NCI-H748 (cell line): ENCODE results near the gene VTI1A.
"Not testable (repeated sequence)": the region's sequence is repeated elsewhere in the genome, so short reads cannot be mapped to it uniquely, and the experiment has no call there.

Experiments used
- DNase-seq: peaks from one replicate; lab custom pipeline; 2025; ENCODE audit not compliant: unreplicated experiment; lab: John Stamatoyannopoulos, UW

The VTI1A gene

GRCh38 chr10:112585960-112586359 is 138.9 kb downstream of the VTI1A start:
- DNase-seq = no peak

DNA sequence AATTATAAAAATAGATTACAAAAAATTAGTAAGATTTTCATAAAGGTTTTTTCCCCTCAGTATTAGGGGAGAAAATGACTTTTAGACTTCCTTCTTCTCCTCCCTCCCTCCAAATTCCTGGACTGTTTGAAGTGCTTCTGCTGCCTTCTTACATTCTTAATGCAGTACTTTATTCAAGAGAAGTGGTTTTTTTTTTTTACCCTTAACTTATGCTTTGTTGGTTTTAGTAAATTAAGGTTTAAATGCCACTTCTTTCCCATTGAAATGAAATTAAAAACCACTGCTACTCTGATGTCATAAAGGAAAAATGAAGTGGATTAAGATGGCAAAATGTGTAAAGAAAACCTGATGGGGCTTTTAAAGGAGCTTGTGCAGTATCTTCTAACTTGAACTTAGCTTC is 140.7 kb downstream of the VTI1A start:
- no peak for DNase-seq

- no peak for DNase-seq
Measured at GRCh38 chr10:112588225-112588990, 141.4 kb downstream of the VTI1A start.

GRCh38 chr10:112589081-112589480 is 142.1 kb downstream of the VTI1A start:
- DNase-seq = no peak

DNA sequence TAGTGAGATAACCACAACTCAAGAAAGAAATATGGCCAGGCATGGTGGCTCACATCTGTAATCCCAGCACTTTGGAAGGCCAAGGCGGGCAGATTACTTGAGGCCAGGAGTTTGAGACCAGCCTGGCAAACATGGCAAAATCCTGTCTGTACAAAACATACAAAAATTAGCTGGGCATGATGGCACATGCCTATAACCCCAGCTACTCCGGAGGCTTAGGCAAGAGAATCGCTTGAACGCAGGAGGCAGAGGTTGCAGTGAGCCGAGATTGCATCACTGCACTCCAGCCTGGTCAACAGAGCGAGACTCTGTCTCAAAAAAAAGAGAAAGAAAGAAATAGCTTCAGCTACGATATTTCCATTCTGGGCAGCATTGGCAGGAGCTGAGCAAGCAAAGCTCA is 143.8 kb downstream of the VTI1A start:
- not testable (repeated sequence) for DNase-seq

DNA sequence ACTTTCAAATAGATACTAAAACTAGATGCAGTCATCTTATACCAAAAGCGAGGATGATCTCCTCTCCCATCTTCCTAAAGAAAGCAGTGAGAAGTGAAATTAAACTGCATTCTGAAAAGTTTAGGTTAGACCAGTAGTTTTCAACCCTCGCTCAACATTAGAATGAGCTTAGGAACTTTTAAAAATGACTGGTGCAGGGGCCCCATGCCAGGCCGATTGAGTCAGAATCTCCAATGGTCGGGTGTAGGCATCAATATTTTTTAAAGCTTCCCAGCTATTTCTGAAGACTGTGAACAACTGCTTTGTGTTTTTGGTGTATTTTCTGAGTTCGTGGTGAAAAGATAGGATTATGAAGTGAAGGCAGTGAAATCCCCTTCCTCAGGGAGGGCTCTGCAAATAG is 146.0 kb downstream of the VTI1A start:
- no peak for DNase-seq

DNA sequence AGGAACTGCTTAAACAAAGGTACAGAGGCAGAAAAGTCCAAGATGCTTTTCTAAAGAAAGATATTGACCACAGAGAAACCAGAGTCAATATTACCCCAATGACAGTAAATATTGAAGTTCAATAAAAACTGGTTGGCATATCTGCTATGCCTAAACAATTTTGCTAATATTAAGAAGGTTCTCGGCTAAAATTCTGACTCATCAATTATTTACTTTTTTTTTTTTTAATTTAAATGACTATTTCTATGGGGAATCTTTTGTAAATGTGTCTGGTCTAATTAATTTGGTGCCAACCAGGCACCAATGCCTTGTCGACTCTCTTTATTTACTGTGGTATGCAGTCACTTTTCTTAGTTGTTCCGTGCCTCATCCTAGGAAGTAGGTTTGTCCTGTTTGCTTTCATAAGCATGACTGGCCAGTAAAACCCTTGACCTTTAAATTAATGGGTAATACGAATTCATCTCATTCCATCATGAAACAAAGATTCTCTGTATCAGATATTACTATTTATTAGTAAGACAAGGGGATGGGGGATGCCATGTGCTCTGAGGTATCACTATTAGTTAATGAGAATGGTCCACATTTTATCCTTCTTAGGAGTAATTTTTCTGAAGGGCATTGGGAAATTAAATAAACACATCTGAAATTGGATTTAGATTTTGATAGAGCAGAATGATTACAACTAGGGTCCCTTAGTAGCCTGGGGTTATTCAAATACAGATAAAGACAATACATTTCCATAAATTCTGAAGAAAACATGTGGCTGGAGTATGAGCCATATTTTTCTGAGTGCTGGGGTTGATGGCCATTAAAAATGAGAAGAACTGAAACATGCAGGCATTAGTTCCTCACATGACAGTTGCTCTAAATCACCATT is 154.4 kb downstream of the VTI1A start:
- no peak for DNase-seq

DNA sequence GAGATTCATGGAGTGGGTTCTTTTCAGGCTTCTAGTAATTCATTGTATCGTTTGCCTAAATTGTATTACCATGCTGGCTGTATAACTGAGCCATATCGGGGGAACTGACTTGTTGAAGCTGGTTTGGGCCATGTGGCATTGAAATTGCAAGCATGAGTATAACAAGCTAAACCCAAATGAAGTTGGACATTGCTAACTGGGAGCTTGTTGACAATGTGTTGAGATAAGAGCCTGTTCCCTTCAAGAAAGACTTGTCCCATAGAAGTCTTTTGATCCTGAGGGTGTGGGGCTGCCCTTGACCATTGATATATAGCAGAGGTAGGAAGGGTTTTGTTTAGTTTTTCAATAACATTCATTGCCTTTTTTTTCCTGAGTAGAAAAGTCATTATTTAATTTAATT is 156.0 kb downstream of the VTI1A start:
- DNase-seq = no peak

DNA sequence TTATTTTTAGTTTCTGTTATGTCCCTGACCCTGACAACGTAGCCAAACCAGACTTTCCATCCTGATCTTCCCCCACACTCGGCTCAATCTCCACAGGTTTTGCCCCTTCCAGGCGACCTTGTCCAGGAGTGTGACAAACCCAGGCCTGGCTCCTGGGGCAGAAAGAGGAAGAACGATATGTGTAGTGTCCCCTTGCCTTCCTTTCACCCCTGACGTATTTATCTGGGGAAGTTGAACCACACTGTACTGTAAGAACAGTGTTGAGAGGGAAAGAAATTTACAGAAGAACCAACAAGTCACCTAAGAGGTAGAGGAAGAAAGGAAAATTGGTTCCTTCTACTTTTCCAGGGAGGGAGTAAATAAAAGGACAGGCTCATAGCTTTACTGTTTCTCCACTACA is 158.0 kb downstream of the VTI1A start:
- DNase-seq = no peak

DNA sequence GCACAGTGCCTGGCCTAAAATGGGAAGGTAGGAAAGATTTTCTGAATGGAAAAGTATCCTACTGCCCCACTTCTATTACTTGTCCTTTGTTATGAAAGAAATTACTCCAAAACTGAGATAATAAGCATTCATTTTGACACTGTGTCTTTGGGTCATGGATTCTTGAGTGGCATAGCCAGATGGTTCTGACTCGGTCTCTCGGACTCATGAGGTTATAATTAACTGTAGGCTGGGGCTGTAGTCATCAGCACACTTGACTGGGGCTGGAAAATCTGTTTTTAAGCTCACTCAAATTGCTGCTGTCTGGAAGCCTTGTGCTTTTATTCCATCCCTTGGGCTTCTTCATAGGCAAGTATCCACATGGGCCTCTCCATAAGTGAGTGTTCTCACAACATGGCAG is 160.5 kb downstream of the VTI1A start:
- DNase-seq = no peak

GRCh38 chr10:112613620-112614019 is 166.6 kb downstream of the VTI1A start:
- DNase-seq = no peak

- no peak for DNase-seq
Measured at GRCh38 chr10:112614072-112614471, 167.1 kb downstream of the VTI1A start.

- DNase-seq = no peak
Measured at GRCh38 chr10:112614586-112614985, 167.6 kb downstream of the VTI1A start.

DNA sequence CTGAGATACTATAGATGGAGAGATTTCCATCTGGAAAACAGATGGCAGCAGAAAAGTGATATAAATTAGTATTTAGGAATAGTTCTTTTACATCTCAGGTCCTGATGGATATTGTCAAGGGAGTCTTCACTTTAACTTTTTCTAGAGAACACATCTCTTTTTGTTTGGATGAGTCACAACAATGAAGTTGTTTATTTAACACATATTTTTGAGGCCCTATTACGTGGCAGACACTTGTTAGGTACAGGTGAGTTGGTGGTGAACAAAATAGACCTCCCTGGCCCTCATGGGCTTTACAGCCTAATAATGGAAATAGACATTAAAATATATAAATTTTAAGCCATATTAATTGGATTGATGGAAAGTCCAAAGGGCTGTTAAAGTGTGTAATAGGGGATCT is 168.3 kb downstream of the VTI1A start:
- DNase-seq = no peak

- DNase-seq = no peak
Measured at GRCh38 chr10:112616647-112617046, 169.6 kb downstream of the VTI1A start.

- no peak for DNase-seq
Measured at GRCh38 chr10:112618814-112619213, 171.8 kb downstream of the VTI1A start.

DNA sequence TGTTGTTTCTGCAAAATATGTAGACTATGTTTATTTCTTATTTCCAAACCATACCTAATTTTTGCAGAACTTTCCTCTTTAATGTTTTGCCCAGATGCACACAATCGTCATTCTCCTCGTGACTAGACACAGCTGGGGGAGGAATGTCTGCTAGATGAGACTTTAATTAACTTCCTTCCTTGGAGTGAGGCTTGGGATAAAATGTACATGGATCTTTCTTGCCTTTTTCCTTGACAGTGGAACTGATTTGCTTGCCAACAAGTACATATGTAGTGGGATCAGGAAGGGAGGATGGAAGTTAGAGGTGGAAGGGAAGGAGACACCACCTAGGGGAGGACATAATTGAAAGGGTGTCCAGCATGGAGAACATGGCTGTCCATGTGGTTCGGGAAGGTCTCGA is 172.5 kb downstream of the VTI1A start:
- no peak for DNase-seq

DNA sequence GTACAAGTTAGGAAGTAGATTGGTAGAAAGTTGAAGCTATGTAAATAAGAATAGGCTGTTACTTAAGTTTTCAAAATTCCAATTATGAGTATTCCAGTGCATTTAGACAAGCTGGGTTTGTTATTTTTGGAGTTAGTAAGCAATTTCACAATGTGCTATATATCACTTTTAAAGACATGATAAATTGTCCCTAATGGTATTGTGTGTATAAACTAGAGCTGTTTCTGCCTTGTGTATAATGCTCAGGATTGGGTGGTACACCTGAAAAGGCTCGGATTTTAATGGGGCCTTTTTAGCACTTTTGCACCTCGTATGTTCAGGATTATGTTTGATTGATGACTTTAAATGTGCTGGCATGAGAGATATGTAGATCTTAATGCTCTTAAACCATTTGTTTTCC is 175.8 kb downstream of the VTI1A start:
- DNase-seq = no peak

DNA sequence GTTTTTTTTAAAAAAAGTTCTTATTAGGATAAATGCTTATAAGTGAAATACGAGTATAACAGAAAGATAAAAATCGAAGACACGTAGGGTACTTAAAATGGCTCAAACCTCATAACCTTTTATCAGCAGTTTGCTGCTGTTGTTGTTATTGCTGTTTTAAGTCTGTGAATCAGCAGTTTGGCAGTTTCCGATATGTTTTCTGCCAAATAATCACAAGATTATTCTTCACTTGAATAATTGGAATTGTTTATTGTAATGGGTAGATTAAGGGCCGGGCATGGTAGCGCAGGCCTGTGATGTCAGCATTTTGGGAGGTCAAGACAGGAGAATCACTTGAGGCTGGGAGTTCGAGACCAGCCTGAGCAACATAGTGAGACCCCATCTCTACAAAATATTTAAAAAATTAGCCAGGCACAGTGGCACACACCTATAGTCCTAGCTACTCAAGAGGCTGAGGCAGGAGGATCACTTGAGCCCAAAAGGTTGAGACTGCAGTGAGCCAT is 177.6 kb downstream of the VTI1A start:
- DNase-seq = no peak

GRCh38 chr10:112628951-112629609 is 182.1 kb downstream of the VTI1A start:
- DNase-seq = no peak

GRCh38 chr10:112631501-112632400 is 184.7 kb downstream of the VTI1A start:
- no peak for DNase-seq
